ENCODE results near the gene HNF4A.

HNF4A gene

GRCh38 chr20:44370639-44371218 lies 15.2 kb downstream of the HNF4A start:
- DNase-seq (ENCODE audit: low spot score), result no peak
- Histone ChIP-seq H4K8ac (ENCODE audit: low read depth, low read length) (no peak overlapping the region), H3K27ac (replicated peaks; ENCODE audit: low read length) (no peak overlapping the region), H2BK15ac (ENCODE audit: low read length) (peak overlapping the region; percentile 58), H3K79me1 (ENCODE audit: low read depth, low read length) (no peaks in the 10 kb centered on the region), H3K4me1 (ENCODE audit: control insufficient read depth in 2 of 2, insufficient read depth in 1 of 2, low read depth in 1 of 2, low read length in 2 of 2) (peaks cover 0 to 2% of the 10 kb centered on the region in 2 donors), H2BK5ac (ENCODE audit: low read length) (no peak overlapping the region), H2BK120ac (ENCODE audit: low read depth, low read length) (no peak overlapping the region), H3K9me3 (replicated peaks in 1 of 2; ENCODE audit: control insufficient read depth in 2 of 2, insufficient read depth in 1 of 2, low read depth in 1 of 2, low read length in 2 of 2) (no peaks in the 10 kb centered on the region), H3K4me3 (ENCODE audit: low read length in 2 of 2) (no peak overlapping the region), H3K14ac (ENCODE audit: low read length) (peak overlapping the region; percentile 75), H3K9ac (ENCODE audit: low read depth, low read length, poor library complexity) (no peak overlapping the region), H3K4ac (ENCODE audit: low read length) (no peak overlapping the region), H3K4me2 (ENCODE audit: insufficient read depth, low read length, poor library complexity, severe bottlenecking) (no peak overlapping the region), H4K91ac (ENCODE audit: low read depth, low read length, poor library complexity) (no peak overlapping the region), H2AFZ (ENCODE audit: low read length) (peak overlapping the region; percentile 71), H2AK5ac (ENCODE audit: low read depth, low read length) (peak overlapping the region; percentile 75), H3K23ac (ENCODE audit: low read depth, low read length, poor library complexity) (peak overlapping the region; percentile 52), H3K18ac (ENCODE audit: low read length) (peak overlapping the region; percentile 85), H2BK12ac (ENCODE audit: low read length) (no peak overlapping the region), H3K36me3 (replicated peaks in 1 of 2; ENCODE audit: control insufficient read depth in 2 of 2, insufficient read depth in 2 of 2, low read length in 2 of 2) (no peaks in the 10 kb centered on the region), H3K27me3 (ENCODE audit: control insufficient read depth in 3 of 3, insufficient read depth in 3 of 3, low read depth in 1 of 3, low read length in 3 of 3) (no peaks in the 10 kb centered on the region)
- WGBS, 2 donors (ENCODE audit: extremely low coverage in 2 of 2, insufficient read length in 2 of 2, insufficient replicate concordance in 1 of 2), result no CpG with 5 or more reads among the region's 9 CpGs

- no peak overlapping the region for H3K23ac ChIP-seq (ENCODE audit: low read depth, low read length, poor library complexity)
- no peak overlapping the region for H4K91ac ChIP-seq (ENCODE audit: low read depth, low read length, poor library complexity)
- no peaks in the 10 kb centered on the region for H3K27me3 ChIP-seq (ENCODE audit: control insufficient read depth in 3 of 3, insufficient read depth in 3 of 3, low read depth in 1 of 3, low read length in 3 of 3)
- H3K36me3 ChIP-seq (replicated peaks in 1 of 2; ENCODE audit: control insufficient read depth in 2 of 2, insufficient read depth in 2 of 2, low read length in 2 of 2), result no peaks in the 10 kb centered on the region
- H3K4me2 ChIP-seq (ENCODE audit: insufficient read depth, low read length, poor library complexity, severe bottlenecking), result no peak overlapping the region
- H3K4me1 ChIP-seq (ENCODE audit: control insufficient read depth in 2 of 2, insufficient read depth in 1 of 2, low read depth in 1 of 2, low read length in 2 of 2), result no peaks in the 10 kb centered on the region
- no CpG with 5 or more reads among the region's 2 CpGs for WGBS, 2 donors (ENCODE audit: extremely low coverage in 2 of 2, insufficient read length in 2 of 2, insufficient replicate concordance in 1 of 2)
- no peak overlapping the region for H2BK12ac ChIP-seq (ENCODE audit: low read length)
- no peaks in the 10 kb centered on the region for H3K9me3 ChIP-seq (replicated peaks in 1 of 2; ENCODE audit: control insufficient read depth in 2 of 2, insufficient read depth in 1 of 2, low read depth in 1 of 2, low read length in 2 of 2)
- no peaks in the 10 kb centered on the region for H3K79me1 ChIP-seq (ENCODE audit: low read depth, low read length)
- H3K4me3 ChIP-seq (ENCODE audit: low read length in 2 of 2), result no peak overlapping the region
- no peak overlapping the region for H2BK15ac ChIP-seq (ENCODE audit: low read length)
- H2BK5ac ChIP-seq (ENCODE audit: low read length), result no peak overlapping the region
- H3K14ac ChIP-seq (ENCODE audit: low read length), result no peak overlapping the region
- no peak overlapping the region for H2AK5ac ChIP-seq (ENCODE audit: low read depth, low read length)
- no peak for DNase-seq (ENCODE audit: low spot score)
- H3K4ac ChIP-seq (ENCODE audit: low read length), result no peak overlapping the region
- no peak overlapping the region for H3K18ac ChIP-seq (ENCODE audit: low read length)
- H4K8ac ChIP-seq (ENCODE audit: low read depth, low read length), result no peak overlapping the region
- H2AFZ ChIP-seq (ENCODE audit: low read length), result no peak overlapping the region
- no peak overlapping the region for H3K9ac ChIP-seq (ENCODE audit: low read depth, low read length, poor library complexity)
- no peak overlapping the region for H3K27ac ChIP-seq (replicated peaks; ENCODE audit: low read length)
- no peak overlapping the region for H2BK120ac ChIP-seq (ENCODE audit: low read depth, low read length)
These were observed 27.1 kb downstream of the HNF4A start for GRCh38 chr20:44382641-44383040.

GRCh38 chr20:44384423-44385027 lies 29.0 kb downstream of the HNF4A start:
- Histone ChIP-seq H3K4me1 (ENCODE audit: control insufficient read depth in 2 of 2, insufficient read depth in 1 of 2, low read depth in 1 of 2, low read length in 2 of 2) (no peaks in the 10 kb centered on the region), H3K9me3 (replicated peaks in 1 of 2; ENCODE audit: control insufficient read depth in 2 of 2, insufficient read depth in 1 of 2, low read depth in 1 of 2, low read length in 2 of 2) (no peaks in the 10 kb centered on the region), H2BK15ac (ENCODE audit: low read length) (no peak overlapping the region), H3K9ac (ENCODE audit: low read depth, low read length, poor library complexity) (no peak overlapping the region), H2AK5ac (ENCODE audit: low read depth, low read length) (no peak overlapping the region), H2AFZ (ENCODE audit: low read length) (no peak overlapping the region), H3K27me3 (ENCODE audit: control insufficient read depth in 3 of 3, insufficient read depth in 3 of 3, low read depth in 1 of 3, low read length in 3 of 3) (peaks cover 0 to 5% (median 0%) of the 10 kb centered on the region in 3 experiments), H3K27ac (replicated peaks; ENCODE audit: low read length) (no peak overlapping the region), H3K14ac (ENCODE audit: low read length) (no peak overlapping the region), H2BK12ac (ENCODE audit: low read length) (no peak overlapping the region), H2BK5ac (ENCODE audit: low read length) (no peak overlapping the region), H3K4me3 (ENCODE audit: low read length in 2 of 2) (no peak overlapping the region), H3K36me3 (replicated peaks in 1 of 2; ENCODE audit: control insufficient read depth in 2 of 2, insufficient read depth in 2 of 2, low read length in 2 of 2) (no peaks in the 10 kb centered on the region), H4K91ac (ENCODE audit: low read depth, low read length, poor library complexity) (no peak overlapping the region), H2BK120ac (ENCODE audit: low read depth, low read length) (no peak overlapping the region), H3K18ac (ENCODE audit: low read length) (no peak overlapping the region), H3K23ac (ENCODE audit: low read depth, low read length, poor library complexity) (no peak overlapping the region), H3K4ac (ENCODE audit: low read length) (no peak overlapping the region), H4K8ac (ENCODE audit: low read depth, low read length) (no peak overlapping the region), H3K4me2 (ENCODE audit: insufficient read depth, low read length, poor library complexity, severe bottlenecking) (no peak overlapping the region), H3K79me1 (ENCODE audit: low read depth, low read length) (no peaks in the 10 kb centered on the region)
- no CpG with 5 or more reads among the region's 9 CpGs for WGBS, 2 donors (ENCODE audit: extremely low coverage in 2 of 2, insufficient read length in 2 of 2, insufficient replicate concordance in 1 of 2)
- peak; percentile 56 for DNase-seq (ENCODE audit: low spot score)

DNA sequence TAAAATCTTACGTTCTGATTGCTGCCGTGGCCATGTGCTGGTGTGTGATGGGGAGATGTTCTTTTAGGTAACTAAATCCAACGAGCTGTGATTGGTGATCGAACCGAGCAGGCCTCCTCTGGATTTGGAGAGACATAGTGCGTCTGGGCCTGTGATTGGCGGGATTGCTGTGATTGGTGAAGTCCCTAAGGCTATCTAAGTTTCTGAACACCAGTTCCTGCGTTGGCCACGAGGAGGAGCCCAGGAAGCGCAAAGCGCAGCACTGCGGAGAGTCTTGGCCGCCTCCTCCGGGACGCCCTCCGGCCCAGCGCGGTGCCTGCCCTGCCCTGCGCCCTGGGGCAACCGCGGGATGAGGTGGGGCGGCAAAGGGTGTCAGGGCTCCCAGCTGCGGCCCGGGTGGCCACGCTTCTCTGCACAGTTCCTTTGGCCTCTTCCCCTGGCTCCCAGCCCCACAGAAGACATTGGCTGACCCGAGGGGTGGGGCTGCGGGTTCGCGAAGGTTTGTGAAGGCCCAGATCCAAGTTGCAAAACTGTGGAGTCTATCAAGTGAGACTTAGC lies 33.0 kb downstream of the HNF4A start:
- no peaks in the 10 kb centered on the region for H3K9me3 ChIP-seq (replicated peaks in 1 of 2; ENCODE audit: control insufficient read depth in 2 of 2, insufficient read depth in 1 of 2, low read depth in 1 of 2, low read length in 2 of 2)
- no peak overlapping the region for H3K4me2 ChIP-seq (ENCODE audit: insufficient read depth, low read length, poor library complexity, severe bottlenecking)
- no peak overlapping the region for H2BK120ac ChIP-seq (ENCODE audit: low read depth, low read length)
- H3K27me3 ChIP-seq (ENCODE audit: control insufficient read depth in 3 of 3, insufficient read depth in 3 of 3, low read depth in 1 of 3, low read length in 3 of 3), result peaks cover 0 to 5% (median 0%) of the 10 kb centered on the region in 3 experiments
- peaks cover 0 to 11% of the 10 kb centered on the region in 2 donors for H3K4me1 ChIP-seq (ENCODE audit: control insufficient read depth in 2 of 2, insufficient read depth in 1 of 2, low read depth in 1 of 2, low read length in 2 of 2)
- peak; percentile 62 for DNase-seq (ENCODE audit: low spot score)
- H3K18ac ChIP-seq (ENCODE audit: low read length), result peak overlapping the region; percentile 81
- no peak overlapping the region for H2BK15ac ChIP-seq (ENCODE audit: low read length)
- no peak overlapping the region for H3K27ac ChIP-seq (replicated peaks; ENCODE audit: low read length)
- H3K79me1 ChIP-seq (ENCODE audit: low read depth, low read length), result no peaks in the 10 kb centered on the region
- peak overlapping the region; percentile 52 for H4K8ac ChIP-seq (ENCODE audit: low read depth, low read length)
- H2BK5ac ChIP-seq (ENCODE audit: low read length), result no peak overlapping the region
- no peak overlapping the region for H3K14ac ChIP-seq (ENCODE audit: low read length)
- H4K91ac ChIP-seq (ENCODE audit: low read depth, low read length, poor library complexity), result no peak overlapping the region
- no CpG with 5 or more reads among the region's 29 CpGs for WGBS, 2 donors (ENCODE audit: extremely low coverage in 2 of 2, insufficient read length in 2 of 2, insufficient replicate concordance in 1 of 2)
- no peaks in the 10 kb centered on the region for H3K36me3 ChIP-seq (replicated peaks in 1 of 2; ENCODE audit: control insufficient read depth in 2 of 2, insufficient read depth in 2 of 2, low read length in 2 of 2)
- no peak overlapping the region for H3K4ac ChIP-seq (ENCODE audit: low read length)
- no peak overlapping the region for H3K4me3 ChIP-seq (ENCODE audit: low read length in 2 of 2)
- no peak overlapping the region for H2AK5ac ChIP-seq (ENCODE audit: low read depth, low read length)
- H2BK12ac ChIP-seq (ENCODE audit: low read length), result peak overlapping the region; percentile 59
- no peak overlapping the region for H3K9ac ChIP-seq (ENCODE audit: low read depth, low read length, poor library complexity)
- H3K23ac ChIP-seq (ENCODE audit: low read depth, low read length, poor library complexity), result peak overlapping the region; percentile 58
- peak overlapping the region; percentile 76 for H2AFZ ChIP-seq (ENCODE audit: low read length)

Data from neuronal stem cell (in vitro differentiated cells).